ENCODE results near the gene NUF2. TPM values are rescaled to one million over a fixed set of nuclear protein-coding genes. Genes with fewer than 3 reads are reported as not detected.

The NUF2 gene
- total RNA-seq, 4 donors from 2014 or later: 2.2 to 6.1 (median 3.2) TPM

- Histone ChIP-seq H3K4me3 (no peak overlapping the region), H3K27ac (no peak overlapping the region), H3K9me3 (no peaks in the 10 kb centered on the region), H3K27me3 (peaks cover 4% of the 10 kb centered on the region), H3K4me1 (no peaks in the 10 kb centered on the region), H3K36me3 (no peaks in the 10 kb centered on the region)
- no peak for TF ChIP-seq POLR2A (IDR thresholded peaks at IDR 0.05)
- 89% methylated on average over 4 of the region's 4 CpGs for WGBS
- DNase-seq (ENCODE audit: low spot score in 2 of 2): no peak
These were observed 67.2 kb downstream of the NUF2 start for GRCh38 chr1:163388970-163389369.

GRCh38 chr1:163395790-163396189 lies 74.0 kb downstream of the NUF2 start:
- H3K4me3 ChIP-seq: no peak overlapping the region
- no peaks in the 10 kb centered on the region for H3K4me1 ChIP-seq
- no peak for DNase-seq (ENCODE audit: low spot score in 2 of 2)
- no peak for TF ChIP-seq POLR2AphosphoS5 (IDR thresholded peaks at IDR 0.05)
- no peaks in the 10 kb centered on the region for H3K9me3 ChIP-seq
- H3K36me3 ChIP-seq: no peaks in the 10 kb centered on the region
- no peak overlapping the region for H3K27ac ChIP-seq
- peaks cover 3% of the 10 kb centered on the region for H3K27me3 ChIP-seq

- Histone ChIP-seq H3K36me3 (no peaks in the 10 kb centered on the region), H3K4me1 (no peaks in the 10 kb centered on the region), H3K4me3 (no peak overlapping the region), H3K9me3 (no peaks in the 10 kb centered on the region), H3K27ac (no peak overlapping the region), H3K27me3 (peaks cover 3% of the 10 kb centered on the region)
- WGBS: 57% methylated on average over 4 of the region's 4 CpGs
- TF ChIP-seq POLR2A (IDR thresholded peaks at IDR 0.05) (no peak), CTCF (IDR thresholded peaks at IDR 0.05) (no peak), POLR2AphosphoS5 (IDR thresholded peaks at IDR 0.05) (no peak), EP300 (IDR thresholded peaks at IDR 0.05) (no peak)
- DNase-seq (ENCODE audit: low spot score in 2 of 2): no peak
These were observed 75.9 kb downstream of the NUF2 start for GRCh38 chr1:163397451-163398200.

- Histone ChIP-seq H3K36me3 (no peaks in the 10 kb centered on the region), H3K27ac (no peak overlapping the region), H3K27me3 (peaks cover 3% of the 10 kb centered on the region), H3K9me3 (no peaks in the 10 kb centered on the region), H3K4me1 (no peaks in the 10 kb centered on the region), H3K4me3 (no peak overlapping the region)
- WGBS: 78% methylated on average over 5 of the region's 5 CpGs
- DNase-seq (ENCODE audit: low spot score in 2 of 2): no peak
- TF ChIP-seq POLR2A (IDR thresholded peaks at IDR 0.05) (no peak), EP300 (IDR thresholded peaks at IDR 0.05) (no peak), CTCF (IDR thresholded peaks at IDR 0.05) (no peak), POLR2AphosphoS5 (IDR thresholded peaks at IDR 0.05) (no peak)
These were observed 77.2 kb downstream of the NUF2 start for GRCh38 chr1:163399001-163399400.

GRCh38 chr1:163399976-163400601 lies 78.3 kb downstream of the NUF2 start:
- no peaks in the 10 kb centered on the region for H3K36me3 ChIP-seq
- WGBS: 74% methylated on average over 9 of the region's 9 CpGs
- no peak overlapping the region for H3K27ac ChIP-seq
- peaks cover 3% of the 10 kb centered on the region for H3K27me3 ChIP-seq
- TF ChIP-seq EP300 (IDR thresholded peaks at IDR 0.05) (no peak), POLR2AphosphoS5 (IDR thresholded peaks at IDR 0.05) (no peak), CTCF (IDR thresholded peaks at IDR 0.05) (no peak), POLR2A (IDR thresholded peaks at IDR 0.05) (no peak)
- H3K4me1 ChIP-seq: no peaks in the 10 kb centered on the region
- DNase-seq (ENCODE audit: low spot score in 2 of 2): no peak
- H3K4me3 ChIP-seq: no peak overlapping the region
- no peaks in the 10 kb centered on the region for H3K9me3 ChIP-seq

- TF ChIP-seq POLR2A (IDR thresholded peaks at IDR 0.05) (no peak), CTCF (IDR thresholded peaks at IDR 0.05) (no peak), EP300 (IDR thresholded peaks at IDR 0.05) (no peak), POLR2AphosphoS5 (IDR thresholded peaks at IDR 0.05) (no peak)
- 69% methylated on average over 3 of the region's 3 CpGs for WGBS
- no peaks in the 10 kb centered on the region for H3K36me3 ChIP-seq
- H3K27me3 ChIP-seq: peaks cover 3% of the 10 kb centered on the region
- H3K4me3 ChIP-seq: no peak overlapping the region
- H3K27ac ChIP-seq: no peak overlapping the region
- no peak for DNase-seq (ENCODE audit: low spot score in 2 of 2)
- H3K9me3 ChIP-seq: no peaks in the 10 kb centered on the region
- H3K4me1 ChIP-seq: no peaks in the 10 kb centered on the region
These were observed 79.5 kb downstream of the NUF2 start for GRCh38 chr1:163401211-163401610.

All from suprapubic skin (tissue), 4 donors.